NCI-H2227 (cell line): ENCODE measurements around the gene NMT2.

Source experiments
- DNase-seq: peaks from one replicate; lab custom pipeline; 2025; ENCODE audit not compliant: unreplicated experiment; lab: John Stamatoyannopoulos, UW

The NMT2 gene

GRCh38 chr10:15146366-15146765 lies 22.1 kb downstream of the NMT2 start:
- no peak for DNase-seq

GRCh38 chr10:15144788-15145187 lies 23.7 kb downstream of the NMT2 start:
- no peak for DNase-seq

- DNase-seq: no peak
These were observed 27.1 kb downstream of the NMT2 start for GRCh38 chr10:15141136-15142054.

DNA sequence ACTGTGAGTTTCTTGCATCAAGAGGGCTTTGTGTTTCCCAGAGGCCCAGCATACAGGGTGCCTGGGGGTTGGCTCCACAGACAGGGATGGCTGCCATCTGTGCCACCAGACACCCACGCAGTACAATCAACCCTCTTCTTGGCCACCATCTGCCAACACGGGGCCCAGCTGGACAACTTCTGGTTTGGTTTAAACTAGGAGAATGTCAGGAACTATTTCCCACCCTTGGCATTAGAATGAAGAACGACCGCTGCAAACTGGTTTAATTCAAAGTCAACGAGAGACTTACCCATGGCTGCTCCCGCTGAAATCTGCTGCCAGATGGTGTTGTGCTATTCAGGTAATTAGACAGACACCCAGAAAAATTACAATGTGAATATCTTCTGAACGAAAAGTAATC lies 27.8 kb downstream of the NMT2 start:
- DNase-seq: no peak

- no peak for DNase-seq
These were observed 30.9 kb downstream of the NMT2 start for GRCh38 chr10:15137636-15138035.

DNA sequence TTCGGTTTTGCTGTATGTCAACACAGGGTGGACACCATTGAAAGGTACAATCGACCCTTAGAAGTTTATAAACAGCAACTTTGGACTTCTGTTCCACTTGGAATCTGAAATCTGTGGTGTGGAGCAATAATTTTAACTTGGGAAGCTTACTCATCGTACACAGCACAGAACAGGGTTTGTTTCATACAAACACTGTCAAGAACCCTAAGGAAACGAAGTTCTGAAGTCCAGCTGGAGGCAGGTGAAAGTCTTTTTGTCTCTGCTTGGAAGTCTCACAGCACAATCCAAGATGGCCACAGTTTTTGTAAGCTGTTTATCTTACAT lies 31.5 kb downstream of the NMT2 start:
- no peak for DNase-seq

DNA sequence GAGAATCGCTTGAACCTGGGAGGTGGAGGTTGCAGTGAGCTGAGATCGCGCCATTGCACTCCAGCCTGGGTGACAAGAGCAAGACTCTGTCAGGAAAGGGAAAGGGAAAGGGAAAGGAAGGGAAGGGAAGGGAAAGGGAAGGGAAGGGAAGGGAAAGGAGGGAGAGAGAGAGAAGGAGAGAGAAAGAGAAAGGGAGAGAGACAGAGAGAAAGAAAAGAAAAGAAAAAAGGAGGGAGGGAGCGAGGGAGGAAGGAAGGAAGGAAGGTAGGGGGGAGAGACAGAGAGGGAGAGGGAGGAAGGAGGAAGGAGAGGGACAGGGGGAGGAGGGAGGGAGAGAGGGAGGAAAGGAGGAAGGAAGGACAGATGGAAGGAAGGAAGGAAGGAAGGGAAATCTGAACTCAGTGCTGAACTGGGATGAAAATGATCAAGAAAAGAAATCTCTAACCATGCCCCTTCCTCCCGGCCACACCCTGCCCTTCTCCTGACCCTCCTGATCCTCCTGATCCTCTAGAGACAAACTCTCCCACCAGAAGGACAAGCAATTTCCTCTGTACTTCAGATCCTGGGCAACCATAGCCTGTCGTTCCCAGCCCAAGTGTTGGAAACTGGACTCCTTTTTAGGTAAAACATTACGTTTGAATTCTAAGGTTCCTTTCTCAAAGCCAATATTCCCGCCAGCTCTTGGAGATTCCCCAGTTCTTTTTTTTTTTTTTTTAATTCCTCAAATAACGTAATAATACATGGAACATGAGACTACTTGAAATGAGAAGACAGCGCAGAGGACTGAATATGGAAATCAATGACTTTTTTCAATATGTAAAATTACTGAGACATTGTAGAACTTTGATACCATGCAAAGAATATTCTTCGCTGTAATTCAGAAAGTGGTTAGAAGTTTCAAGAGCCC lies 32.1 kb downstream of the NMT2 start:
- DNase-seq: no peak

- DNase-seq: no peak
These were observed 37.2 kb downstream of the NMT2 start for GRCh38 chr10:15131330-15131729.

DNA sequence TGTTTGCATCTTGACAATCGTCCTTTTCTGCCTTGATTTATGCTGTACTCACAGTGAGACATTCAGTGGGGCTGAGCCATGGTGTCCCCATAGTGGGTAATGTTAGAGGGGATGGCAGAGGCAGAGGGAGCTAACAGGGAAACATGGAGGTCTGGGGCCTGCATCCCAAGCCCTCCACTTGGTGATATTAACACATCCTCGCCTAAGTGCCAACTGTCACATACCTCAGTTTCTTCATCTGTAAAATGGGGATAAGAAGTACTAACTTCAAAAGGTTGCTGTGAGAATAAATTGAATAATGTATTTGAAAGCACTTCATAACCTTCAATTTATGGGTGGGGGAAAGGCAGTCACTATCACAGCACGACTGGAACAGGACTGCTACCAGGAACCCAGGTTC lies 43.6 kb downstream of the NMT2 start:
- DNase-seq: no peak

DNA sequence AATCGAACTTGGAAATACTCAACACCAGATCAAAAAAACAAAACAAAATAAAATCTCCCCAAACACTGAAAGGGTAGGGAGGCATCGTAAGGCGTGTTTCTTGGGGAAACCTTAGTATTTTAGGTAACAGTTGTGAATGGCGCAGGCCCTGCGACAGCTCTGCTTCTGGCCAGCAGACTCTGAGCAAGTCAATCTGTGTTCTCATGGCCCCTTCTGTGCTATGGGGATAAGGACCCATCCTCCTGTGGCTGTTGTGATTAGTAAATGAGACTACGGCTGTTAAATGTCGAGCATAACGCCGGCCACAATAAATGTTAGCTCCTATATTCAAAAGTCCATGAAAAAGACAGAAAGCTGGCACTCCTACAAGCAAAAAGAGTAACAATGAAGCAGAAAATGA lies 44.3 kb downstream of the NMT2 start:
- DNase-seq: no peak

- no peak for DNase-seq
These were observed 44.7 kb downstream of the NMT2 start for GRCh38 chr10:15123749-15124184.

DNA sequence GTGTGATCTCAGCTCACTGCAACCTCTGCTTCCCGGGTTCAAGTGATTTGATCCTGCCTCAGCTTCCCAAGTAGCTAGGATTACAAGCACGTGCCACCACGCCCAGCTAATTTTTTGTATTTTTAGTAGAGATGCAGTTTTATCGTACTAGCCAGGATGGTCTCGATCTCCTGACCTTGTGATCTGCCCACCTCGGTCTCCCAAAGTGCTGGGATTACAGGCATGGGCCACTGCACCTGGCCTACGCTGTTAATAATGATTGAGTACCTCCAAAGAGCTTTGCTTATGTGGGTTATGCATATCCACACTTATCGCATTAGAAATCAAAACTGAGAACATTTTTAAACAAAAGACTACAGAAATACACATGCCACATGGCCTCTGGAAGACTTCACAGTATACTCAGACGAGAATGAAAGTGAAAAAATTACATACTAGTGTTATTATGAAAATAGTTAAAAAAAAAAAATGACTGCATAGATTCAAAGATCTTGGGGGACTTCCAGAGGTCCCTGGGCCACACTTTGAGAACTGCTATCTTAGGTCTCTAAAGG lies 45.9 kb downstream of the NMT2 start:
- no peak for DNase-seq

GRCh38 chr10:15121707-15122106 lies 46.8 kb downstream of the NMT2 start:
- DNase-seq: no peak

GRCh38 chr10:15120523-15120922 lies 48.0 kb downstream of the NMT2 start:
- no peak for DNase-seq

- DNase-seq: no peak
These were observed 49.9 kb downstream of the NMT2 start for GRCh38 chr10:15118615-15119014.

- DNase-seq: no peak
These were observed 52.3 kb downstream of the NMT2 start for GRCh38 chr10:15116225-15116624.

GRCh38 chr10:15113766-15114165 lies 54.7 kb downstream of the NMT2 start:
- DNase-seq: no peak

DNA sequence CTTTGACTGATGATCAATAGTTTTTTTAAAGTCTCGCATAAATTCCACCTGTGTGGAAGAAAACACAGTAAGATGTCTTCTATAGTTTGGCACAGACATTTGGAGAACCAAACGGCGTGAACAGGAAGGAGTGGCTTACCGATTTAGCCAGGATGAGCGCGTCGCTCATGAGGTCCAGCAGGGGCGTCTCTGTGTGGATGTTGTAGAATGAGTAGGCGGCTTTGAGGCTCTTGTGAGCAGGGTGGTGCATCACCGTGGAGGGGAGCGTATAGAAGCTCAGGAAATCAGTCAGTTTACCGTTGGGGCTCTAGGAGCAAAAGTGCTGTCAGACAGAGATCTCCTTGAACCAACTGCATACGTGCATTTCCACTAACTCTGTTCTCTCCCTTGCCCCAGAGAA lies 55.8 kb downstream of the NMT2 start:
- DNase-seq: no peak

- DNase-seq: peak; percentile 64
These were observed 62.0 kb downstream of the NMT2 start for GRCh38 chr10:15106352-15107013.

DNA sequence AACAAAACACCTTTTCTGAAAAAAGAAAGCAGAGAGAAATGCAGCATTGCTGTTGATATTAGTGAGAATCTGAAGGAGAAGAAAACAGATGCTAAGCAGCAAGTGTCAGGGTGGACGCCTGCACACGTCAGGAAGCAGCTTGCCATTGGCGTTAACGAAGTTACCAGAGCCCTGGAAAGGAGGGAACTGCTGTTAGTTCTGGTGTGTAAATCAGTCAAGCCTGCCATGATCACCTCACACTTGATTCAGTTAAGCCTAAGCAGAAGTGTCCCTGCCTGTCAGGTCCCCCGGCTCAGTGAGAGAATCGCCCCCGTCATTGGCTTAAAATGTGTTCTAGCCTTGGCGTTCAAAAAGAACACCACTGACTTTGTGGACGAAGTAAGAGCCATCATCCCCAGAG lies 65.0 kb downstream of the NMT2 start:
- DNase-seq: no peak

DNA sequence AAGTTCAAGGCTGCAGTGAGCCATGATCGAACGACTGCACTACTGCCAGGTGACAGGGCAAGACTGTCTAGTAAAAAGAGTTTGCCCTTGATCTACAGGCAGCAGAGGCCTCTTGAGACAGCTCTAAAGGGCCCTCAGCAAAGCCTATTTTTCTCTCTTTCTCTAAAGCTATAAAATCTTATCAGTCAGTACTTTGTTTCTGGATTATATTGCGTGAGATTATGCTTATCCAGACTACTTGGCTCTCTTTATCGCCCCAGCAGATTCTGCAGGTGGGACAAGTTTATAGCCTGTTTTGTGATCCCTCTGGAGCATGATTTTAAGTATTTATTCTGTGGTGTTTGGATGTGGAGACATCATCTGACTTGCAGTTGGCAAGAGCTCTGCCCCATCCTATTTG lies 68.6 kb downstream of the NMT2 start:
- DNase-seq: no peak
